Measurements from ENCODE around the gene TIGD3. TPM values are rescaled to one million over a fixed set of nuclear protein-coding genes. Genes with fewer than 3 reads are reported as not detected.

TIGD3 gene
- total RNA-seq, 4 donors from 2014 or later, result 0.36 to 2.0 (median 0.50) TPM

GRCh38 chr11:65404638-65405339 lies 50.2 kb downstream of the TIGD3 start:
- peak; percentile 37 for ATAC-seq (ENCODE audit: low FRiP score)
- no peak for TF ChIP-seq CTCF (IDR thresholded peaks at IDR 0.05)
- DNase-seq (ENCODE audit: low spot score), result no peak

Other genes with a start within 250 kb of the TIGD3 start
- 100 to 1,000 TPM in 1 of 4 donors, 10 to 100 TPM in 3; 44.8 to 345 (median 88.6) TPM for gene TM7SF2, start 242.9 kb upstream of the TIGD3 start, total RNA-seq
- gene ZNHIT2, start 237.1 kb upstream of the TIGD3 start, total RNA-seq, result 10 to 100 TPM; 12.1 to 18.6 (median 15.3) TPM
- gene FAU, start 232.6 kb upstream of the TIGD3 start, total RNA-seq, result 100 to 1,000 TPM; 612 to 842 (median 711) TPM
- gene MRPL49, start 232.4 kb upstream of the TIGD3 start, total RNA-seq, result 10 to 100 TPM; 37.2 to 47.9 (median 43.2) TPM
- 10 to 100 TPM; 47.1 to 58.2 (median 50.5) TPM for gene SYVN1, start 220.2 kb upstream of the TIGD3 start, total RNA-seq
- not detected for gene SPDYC, start 184.5 kb upstream of the TIGD3 start, total RNA-seq
- gene CAPN1, start 172.8 kb upstream of the TIGD3 start, total RNA-seq, result 100 to 1,000 TPM in 2 of 4 donors, 10 to 100 TPM in 2; 72.8 to 109 (median 92.9) TPM
- 10 to 100 TPM in 1 of 4 donors, 1 to 10 TPM in 3; 3.5 to 13.7 (median 6.9) TPM for gene POLA2, start 92.8 kb upstream of the TIGD3 start, total RNA-seq
- 100 to 1,000 TPM in 1 of 4 donors, 10 to 100 TPM in 3; 44.0 to 120 (median 68.6) TPM for gene CDC42EP2, start 39.9 kb upstream of the TIGD3 start, total RNA-seq
- 10 to 100 TPM; 23.3 to 32.9 (median 27.3) TPM for gene DPF2, start 20.9 kb upstream of the TIGD3 start, total RNA-seq
- gene SLC25A45, start 27.9 kb downstream of the TIGD3 start, total RNA-seq, result 1 to 10 TPM; 4.1 to 9.2 (median 6.0) TPM
- gene FRMD8, start 31.9 kb downstream of the TIGD3 start, total RNA-seq, result 10 to 100 TPM; 29.2 to 77.9 (median 58.9) TPM
- 1,000 to 10,000 TPM in 1 of 4 donors, 100 to 1,000 TPM in 3; 447 to 1,169 (median 678) TPM for gene NEAT1, start 68.0 kb downstream of the TIGD3 start, total RNA-seq
- gene MALAT1, start 144.3 kb downstream of the TIGD3 start, total RNA-seq, result over 10,000 TPM; 11,614 to 21,764 (median 16,063) TPM
- gene SCYL1, start 170.3 kb downstream of the TIGD3 start, total RNA-seq, result 100 to 1,000 TPM in 1 of 4 donors, 10 to 100 TPM in 3; 75.4 to 105 (median 88.8) TPM
- gene LTBP3, start 203.6 kb downstream of the TIGD3 start, total RNA-seq, result 10 to 100 TPM; 67.3 to 84.8 (median 76.5) TPM
- gene ZNRD2, start 215.7 kb downstream of the TIGD3 start, total RNA-seq, result 10 to 100 TPM; 41.1 to 56.1 (median 50.1) TPM
- gene FAM89B, start 217.8 kb downstream of the TIGD3 start, total RNA-seq, result 10 to 100 TPM; 29.1 to 37.4 (median 33.1) TPM
- 100 to 1,000 TPM in 1 of 4 donors, 10 to 100 TPM in 3; 21.2 to 125 (median 65.6) TPM for gene EHBP1L1, start 221.3 kb downstream of the TIGD3 start, total RNA-seq
- gene KCNK7, start 241.0 kb downstream of the TIGD3 start, total RNA-seq, result 1 to 10 TPM in 3 of 4 donors, not detected in 1; 1.1 to 1.7 (median 1.5) TPM

All from omental fat pad (tissue), 4 donors.